Measurements from ENCODE around the gene SLC17A9. TPM values are rescaled to one million over a fixed set of nuclear protein-coding genes. Genes with fewer than 3 reads are reported as not detected.
A peak's percentile ranks its signal among the peaks of the same experiment; 100 is the strongest.

SLC17A9 gene
- total and polyA plus RNA-seq, 12 donors: 0.17 to 69.1 (median 2.9) TPM

DNA sequence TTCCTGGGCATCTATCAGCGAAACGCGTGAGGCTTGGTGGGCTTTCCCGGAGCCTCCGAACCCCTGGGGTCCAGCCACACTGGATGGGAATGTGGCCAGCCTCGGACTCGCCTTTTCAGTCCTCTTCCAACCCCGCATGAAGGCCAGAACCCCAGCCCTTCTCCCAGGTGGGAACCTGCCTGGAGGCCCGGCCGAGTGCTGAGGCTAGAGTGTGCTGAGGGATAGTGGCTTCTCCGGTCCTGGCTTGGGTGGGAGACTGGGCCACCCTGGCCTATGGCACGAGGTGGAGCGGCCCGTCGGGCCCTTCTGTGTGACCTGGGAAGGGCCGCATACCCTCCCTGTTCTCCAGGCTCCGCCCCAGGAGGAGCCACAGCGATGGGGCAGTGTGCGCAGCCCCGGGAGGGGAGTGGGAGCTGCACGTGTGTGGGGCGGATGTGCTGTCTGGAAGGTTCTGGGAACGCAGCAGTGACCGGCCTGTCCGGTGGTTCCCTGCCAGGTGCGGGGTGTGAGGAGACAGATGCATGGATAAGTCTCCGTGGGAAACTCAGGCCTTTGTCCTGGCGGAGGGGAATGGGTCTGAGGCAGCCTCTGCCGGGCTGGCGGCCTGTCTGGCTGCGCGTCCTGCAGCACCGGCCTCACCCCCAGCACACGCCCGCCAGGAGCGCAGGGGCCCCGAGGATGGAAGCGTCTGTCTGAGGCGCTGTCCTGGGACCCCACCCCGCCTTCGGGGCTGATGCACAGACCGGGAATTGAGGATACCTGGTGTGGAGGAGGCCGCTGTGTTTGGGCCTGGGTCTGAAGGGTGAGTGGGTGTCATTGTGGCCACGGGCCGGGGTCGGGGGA is 55.4 kb downstream of the SLC17A9 start:
- no peak overlapping the region for H3K27ac ChIP-seq
- H3K27me3 ChIP-seq: peaks cover 90% of the 10 kb centered on the region
- TF ChIP-seq POLR2A (IDR thresholded peaks at IDR 0.05) (no peak), CTCF (IDR thresholded peaks at IDR 0.05) (no peak)
- H3K9me3 ChIP-seq (replicated peaks in 1 of 3): no peaks in the 10 kb centered on the region
- peaks cover 0 to 7% of the 10 kb centered on the region in 2 donors for H3K4me1 ChIP-seq (replicated peaks in 1 of 2)
- no peaks in the 10 kb centered on the region for H3K36me3 ChIP-seq (replicated peaks in 1 of 2)
- WGBS, 4 donors: 10 to 23% (median 12%) methylated on average over 7 to 46 of the region's 46 CpGs
- no peak overlapping the region for H3K4me3 ChIP-seq
- DNase-seq: no peak
- intact Hi-C loops (cut with DNase I): loop anchor here (2.0 to 10.0 kb wide), 3 partner anchors 37 to 136 kb away; no protein-coding TSS in a partner anchor

DNA sequence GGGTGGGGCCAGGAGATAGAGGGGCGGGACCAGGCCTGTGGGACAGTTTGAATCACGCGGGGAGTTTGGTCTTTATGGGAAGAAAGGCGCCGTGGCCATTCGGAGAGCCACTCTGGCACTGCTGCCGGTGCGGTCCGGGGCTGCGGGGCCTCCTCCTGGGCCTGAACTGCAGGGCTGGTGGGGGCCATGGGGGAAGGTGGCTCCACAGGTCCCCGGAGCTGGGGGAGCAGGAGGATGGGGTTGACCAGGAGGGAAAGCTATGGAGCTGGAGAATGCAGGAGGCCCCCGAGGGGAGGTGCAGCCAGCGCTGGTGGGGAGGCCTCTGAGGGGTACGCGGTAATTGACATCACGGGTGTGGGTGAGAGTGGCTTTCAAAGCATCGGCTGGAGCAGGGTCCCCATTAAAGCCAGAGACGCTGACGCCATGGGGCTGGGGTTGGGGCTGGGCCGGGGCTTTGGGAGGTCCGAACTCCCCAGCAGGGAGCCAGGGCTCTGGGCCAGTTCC is 56.1 kb downstream of the SLC17A9 start:
- no peaks in the 10 kb centered on the region for H3K9me3 ChIP-seq (replicated peaks in 1 of 3)
- no peak for DNase-seq
- H3K4me1 ChIP-seq (replicated peaks in 1 of 2): peaks cover 0 to 7% of the 10 kb centered on the region in 2 donors
- H3K36me3 ChIP-seq (replicated peaks in 1 of 2): no peaks in the 10 kb centered on the region
- 0 to 10% (median 8%) methylated on average over 8 to 21 of the region's 21 CpGs for WGBS, 4 donors
- TF ChIP-seq CTCF (IDR thresholded peaks at IDR 0.05) (no peak), POLR2A (IDR thresholded peaks at IDR 0.05) (no peak)
- intact Hi-C loops (cut with DNase I): loop anchor here (2.0 to 10.0 kb wide), 3 partner anchors 38 to 136 kb away; no protein-coding TSS in a partner anchor
- no peak overlapping the region for H3K4me3 ChIP-seq
- H3K27me3 ChIP-seq: peaks cover 92% of the 10 kb centered on the region
- H3K27ac ChIP-seq: no peak overlapping the region

DNA sequence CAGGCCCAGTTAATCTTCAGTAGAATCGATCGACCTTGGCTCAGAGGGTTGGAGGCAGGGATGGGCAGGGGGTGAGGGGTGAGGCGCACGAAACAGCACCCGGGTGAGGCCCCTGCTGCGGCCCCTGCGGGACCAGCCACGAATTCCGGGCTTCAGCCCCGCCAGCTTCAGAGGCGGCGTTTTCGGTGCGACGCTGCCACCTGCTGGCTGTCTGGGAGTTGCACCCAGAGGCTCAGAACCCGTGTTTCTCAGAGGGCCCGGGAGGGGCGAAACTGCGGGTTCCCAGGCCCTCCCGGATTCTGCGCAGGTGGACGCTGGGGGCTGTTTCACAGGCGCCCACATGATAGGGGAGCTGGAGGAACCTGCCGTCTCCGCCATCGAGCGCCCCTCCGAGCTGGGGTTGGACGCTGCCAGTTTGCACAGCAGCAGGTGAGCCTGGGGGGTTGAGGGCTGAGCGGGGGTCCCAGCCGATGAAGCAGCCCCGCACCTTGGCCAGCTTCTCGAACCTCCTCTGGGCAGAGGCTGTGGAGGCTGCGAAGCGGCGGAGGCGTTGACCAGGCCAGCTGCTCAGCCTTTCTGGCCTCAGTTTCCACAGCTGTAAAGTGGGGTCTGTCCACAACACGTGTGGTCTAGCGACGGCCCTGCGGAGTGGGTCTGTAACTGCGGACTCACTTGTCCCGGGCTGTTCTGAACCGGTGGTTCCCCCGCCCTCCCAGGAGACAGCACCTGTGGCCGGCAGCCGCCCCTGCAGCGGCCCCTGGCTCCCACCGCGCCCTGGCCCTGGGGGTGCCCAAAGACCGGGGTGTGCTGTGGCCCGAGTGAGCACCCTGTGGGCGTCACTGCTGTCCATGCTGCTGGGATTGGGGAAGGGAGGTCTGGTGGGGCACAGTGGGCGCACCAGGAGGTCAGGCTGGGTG is 56.8 kb downstream of the SLC17A9 start:
- Histone ChIP-seq H3K36me3 (replicated peaks in 1 of 2) (no peaks in the 10 kb centered on the region), H3K4me3 (no peak overlapping the region), H3K27me3 (peaks cover 91% of the 10 kb centered on the region), H3K4me1 (replicated peaks in 1 of 2) (peaks cover 0 to 7% of the 10 kb centered on the region in 2 donors), H3K27ac (no peak overlapping the region), H3K9me3 (replicated peaks in 1 of 3) (no peaks in the 10 kb centered on the region)
- DNase-seq: peak; percentile 58 to 86 (median 74)
- 0 to 13% (median 6%) methylated on average over 4 to 54 of the region's 54 CpGs for WGBS, 4 donors
- intact Hi-C loops (cut with DNase I): loop anchor here (2.0 to 10.0 kb wide), 3 partner anchors 39 to 137 kb away; no protein-coding TSS in a partner anchor
- TF ChIP-seq CTCF (IDR thresholded peaks at IDR 0.05): peak; percentile 84 to 96 (median 92)
- no peak for TF ChIP-seq POLR2A (IDR thresholded peaks at IDR 0.05)

Data from adrenal gland (tissue), 12 donors.